Non-pigmented ciliary epithelial cell (primary cell): ENCODE results near the gene MBP.

ENCODE experiments used
- DNase-seq: peaks from one replicate; pipeline ENCODE4 v3.0.0-alpha.2; 2010; ENCODE audit warnings: low read depth

Gene MBP

DNA sequence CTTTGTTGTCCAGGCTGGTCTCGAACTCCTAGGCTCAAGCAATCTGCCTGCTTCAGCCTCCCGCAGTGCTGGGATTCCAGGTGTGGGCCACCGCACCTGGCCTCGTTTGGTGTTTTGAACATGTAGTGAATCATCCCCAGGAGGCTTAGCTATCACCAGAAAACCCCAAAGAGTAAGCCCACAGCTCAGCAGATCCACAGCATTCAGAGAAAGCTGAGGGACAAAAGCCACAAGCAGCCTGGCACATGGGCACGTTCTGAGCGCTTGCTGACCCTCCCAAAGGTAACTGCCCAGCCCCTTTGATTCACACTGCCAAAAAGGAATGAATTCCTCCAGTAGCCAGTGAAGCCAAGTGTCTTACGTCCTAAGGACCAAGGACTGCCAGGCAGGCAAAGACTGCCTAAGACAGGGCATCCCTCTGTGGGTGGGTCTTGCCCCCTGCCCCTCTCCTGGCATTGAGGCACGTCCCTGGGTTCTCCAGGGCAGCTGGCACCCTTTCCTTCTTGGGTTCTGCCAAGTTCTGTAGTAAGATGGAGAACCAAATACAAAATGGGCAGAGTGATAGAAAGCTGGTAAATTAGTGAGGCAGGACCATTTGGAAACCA is 31.7 kb downstream of the MBP start:
- DNase-seq, result no peak

DNA sequence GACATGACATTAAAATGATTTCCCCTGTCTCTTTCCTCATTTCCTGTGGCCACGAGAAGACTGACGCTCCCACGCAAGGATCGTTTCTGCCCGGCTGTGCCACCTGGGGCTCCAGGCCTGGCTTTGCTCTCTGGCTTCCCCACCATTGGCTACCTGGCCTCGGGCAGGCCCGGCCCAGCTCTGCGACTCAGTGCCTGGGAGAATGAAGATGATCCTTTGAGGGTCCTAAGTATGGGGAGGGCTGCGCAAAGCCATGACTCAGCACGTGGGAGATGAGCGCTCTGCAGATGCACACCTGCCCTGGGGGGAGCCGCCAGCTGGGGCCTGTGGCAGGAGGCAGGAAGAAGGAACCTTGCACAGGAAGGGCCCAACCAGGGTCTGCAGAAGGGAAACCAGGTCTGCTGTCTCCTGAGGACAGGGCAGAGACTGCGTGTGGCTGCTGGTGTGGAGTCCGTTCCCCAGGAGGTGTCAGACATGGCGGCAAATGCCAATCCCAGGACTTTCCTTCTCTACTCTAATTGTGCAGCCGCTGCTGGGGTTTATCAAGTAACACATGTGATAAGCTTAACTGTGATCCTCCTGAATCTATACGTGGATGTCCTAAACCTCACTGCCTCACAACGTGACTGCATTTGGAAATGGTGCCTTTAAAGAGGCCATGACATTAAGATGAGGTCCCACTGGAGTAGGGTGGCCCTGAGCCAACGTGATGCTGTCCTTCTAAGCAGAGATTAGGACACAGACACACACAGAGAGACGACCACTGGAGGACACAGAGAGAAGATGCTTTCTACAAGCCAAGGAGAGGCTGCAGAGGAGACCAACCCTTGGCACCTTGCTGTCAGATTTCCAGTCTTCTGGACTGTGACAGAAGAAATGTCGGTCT is 32.9 kb downstream of the MBP start:
- no peak for DNase-seq

DNA sequence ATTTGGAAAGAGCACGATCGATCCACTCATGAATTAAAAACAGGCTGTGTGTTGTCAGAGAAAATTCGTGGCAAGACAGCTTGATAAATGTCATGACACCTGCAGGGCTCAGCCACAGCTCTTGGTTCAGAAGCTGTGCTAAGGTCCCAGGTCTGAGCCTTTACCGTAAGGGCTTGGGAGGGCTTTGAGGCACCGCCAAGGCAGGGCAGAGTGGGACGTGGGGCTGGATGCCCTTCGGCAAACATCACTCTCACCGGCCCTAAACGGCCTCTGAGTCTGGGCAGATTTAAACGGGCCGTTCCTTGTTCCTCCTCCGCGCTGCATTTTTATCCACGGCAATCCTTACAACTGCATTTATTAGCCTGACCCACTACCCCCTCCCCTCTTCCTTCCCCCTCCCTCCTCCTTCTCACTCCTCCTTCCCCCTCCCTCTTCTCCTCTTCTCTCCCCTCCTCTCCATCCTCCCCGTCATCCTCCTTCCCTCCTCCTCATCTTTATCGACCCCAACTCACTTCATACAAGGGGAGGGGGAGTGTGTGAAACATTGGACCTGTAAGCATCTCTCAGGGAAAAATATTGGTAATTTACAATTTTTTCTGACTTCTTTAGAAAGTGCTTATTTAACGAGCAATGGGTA is 33.9 kb downstream of the MBP start:
- no peak for DNase-seq

DNA sequence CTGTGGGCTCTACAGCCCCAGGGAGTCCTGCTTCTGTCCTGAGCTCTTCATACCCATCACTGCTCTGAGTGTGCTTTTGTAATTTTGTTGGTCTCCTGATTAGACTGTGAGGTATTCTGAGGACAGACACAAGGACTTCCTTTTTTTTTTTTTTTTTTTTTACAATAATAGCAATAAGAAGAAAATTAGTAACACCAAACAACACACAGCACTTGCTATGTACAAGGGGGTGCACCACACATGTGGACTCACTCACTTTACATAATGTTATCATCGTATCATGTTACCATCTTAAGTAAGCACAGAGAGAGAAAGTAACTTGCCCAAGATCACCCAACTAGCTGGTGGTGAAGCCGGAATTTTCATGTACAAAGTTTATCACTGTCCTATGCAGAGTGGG is 34.6 kb downstream of the MBP start:
- DNase-seq, result no peak

DNA sequence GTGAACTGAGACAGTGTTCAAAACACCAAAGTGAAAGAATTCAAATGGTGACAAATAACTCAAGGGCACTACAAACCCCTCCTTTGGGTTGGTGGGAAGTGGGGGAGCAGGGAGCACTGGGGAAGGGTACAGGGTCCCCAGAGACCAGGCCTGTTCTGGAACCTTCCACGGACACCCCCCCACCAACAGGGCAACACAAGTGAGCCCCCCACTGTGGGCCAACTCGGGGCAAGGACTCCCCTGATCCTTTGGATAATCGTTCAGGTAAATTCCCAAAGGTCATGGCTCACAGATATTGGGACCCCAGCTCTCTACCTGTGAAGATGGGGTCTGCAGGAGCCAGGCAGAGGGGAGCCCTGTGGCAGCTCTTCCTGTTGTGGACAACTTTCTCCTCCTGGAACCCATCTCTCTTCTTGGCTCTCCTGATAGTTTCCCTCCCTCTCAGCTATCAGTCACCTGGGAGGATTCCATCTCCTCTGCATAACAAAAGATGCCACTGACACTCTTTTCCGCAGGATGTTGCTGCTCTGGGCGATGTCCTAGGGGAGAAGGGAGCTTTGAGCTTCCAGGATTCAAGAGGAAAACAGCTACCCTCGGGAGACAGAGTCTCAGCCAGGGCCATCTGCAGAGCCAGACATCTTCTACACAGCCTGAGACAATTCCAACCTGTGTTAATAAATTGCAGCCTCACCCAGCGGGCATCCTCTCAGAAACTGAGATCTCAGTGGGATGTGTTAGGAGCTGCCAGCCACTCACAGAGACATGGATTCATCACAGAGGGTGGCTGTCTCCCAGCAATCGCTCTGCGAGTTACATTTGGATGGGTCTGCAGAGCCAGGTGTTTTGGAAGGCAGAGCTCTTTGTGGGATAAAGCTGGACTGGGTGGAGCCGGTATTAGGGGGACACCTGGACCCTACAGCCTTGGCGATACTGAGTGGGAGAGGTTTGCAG is 35.4 kb downstream of the MBP start:
- no peak for DNase-seq

DNA sequence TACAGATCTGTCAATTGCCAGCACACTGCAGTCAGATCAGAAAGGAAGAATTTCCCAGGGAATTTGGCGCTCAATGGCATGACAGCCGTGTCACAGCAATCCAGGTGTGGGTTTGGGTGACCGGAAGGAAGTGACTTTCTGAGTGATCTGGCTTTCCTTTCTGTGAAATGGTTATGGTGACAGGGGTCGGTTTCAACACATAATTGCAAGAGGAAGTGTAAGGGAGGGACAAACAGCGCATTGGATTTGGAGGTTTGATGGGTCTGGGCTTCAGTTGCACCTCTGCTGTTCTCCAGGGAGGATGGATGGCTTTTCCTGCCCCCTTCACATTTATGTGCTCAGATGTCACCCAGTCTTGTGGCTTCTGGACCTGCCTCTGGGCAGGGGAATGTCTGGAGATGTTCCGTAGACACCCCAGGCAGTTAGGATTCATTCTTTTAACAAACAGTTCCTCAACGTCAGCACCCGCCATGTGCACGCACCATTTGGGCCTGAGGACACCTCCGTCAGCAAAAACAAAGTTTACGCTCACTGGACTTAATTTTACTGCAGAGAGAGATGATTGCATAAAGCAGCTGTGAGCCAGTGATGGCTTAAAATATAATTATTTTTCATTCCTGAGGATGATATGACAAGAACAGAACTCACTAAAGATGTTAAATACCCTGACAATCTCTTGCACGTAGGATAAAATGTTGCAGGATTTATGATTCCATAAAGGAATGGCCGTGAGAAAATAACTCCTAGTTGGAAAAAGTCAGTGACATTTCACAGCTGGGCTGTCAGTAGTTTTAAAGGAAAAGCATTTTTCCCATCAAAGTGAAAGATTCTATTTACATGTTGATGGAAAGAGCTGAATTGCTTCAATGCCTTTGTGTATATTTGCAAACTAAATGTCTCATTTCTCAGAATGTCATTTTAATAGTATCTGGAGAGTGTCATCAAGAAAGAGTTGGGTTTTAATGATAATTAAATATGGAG is 36.9 kb downstream of the MBP start:
- DNase-seq, result no peak

DNA sequence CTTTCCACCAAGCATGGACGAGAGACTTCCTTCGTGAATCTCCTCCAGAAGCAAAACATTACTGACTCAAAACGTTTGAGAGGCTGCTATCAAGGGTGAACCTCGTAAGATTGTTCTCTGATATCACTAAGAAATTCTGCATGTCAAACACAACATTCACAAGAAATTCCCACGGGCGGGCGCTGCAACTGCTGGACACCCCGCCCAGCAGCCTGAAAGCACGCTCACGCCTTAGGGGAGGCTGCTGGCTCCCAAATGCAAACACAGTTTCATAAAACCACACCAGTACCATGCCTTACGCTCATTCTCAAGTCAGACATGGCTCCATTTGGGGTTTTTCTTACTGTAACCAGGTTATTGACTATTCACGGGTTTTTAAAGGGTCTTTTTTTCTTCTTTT is 39.0 kb downstream of the MBP start:
- DNase-seq, result no peak

DNA sequence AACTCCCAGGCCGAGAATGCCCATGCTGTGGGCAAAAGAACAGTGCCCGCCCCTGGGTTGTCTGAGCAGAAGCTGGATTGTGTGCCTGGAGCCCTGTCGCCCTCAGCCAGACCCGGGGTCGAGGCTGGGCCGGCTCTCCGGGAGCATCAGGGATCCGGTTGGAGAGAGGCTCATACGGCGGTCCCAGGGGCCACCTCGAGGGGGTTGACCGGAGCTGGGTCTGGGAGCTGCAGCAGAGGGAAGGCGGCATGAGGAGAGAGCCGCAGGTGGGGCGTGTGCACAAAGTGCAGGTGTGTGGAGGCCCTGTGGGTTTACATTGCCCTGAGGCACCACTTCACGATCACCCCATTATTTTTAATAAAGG is 39.5 kb downstream of the MBP start:
- DNase-seq, result no peak

DNA sequence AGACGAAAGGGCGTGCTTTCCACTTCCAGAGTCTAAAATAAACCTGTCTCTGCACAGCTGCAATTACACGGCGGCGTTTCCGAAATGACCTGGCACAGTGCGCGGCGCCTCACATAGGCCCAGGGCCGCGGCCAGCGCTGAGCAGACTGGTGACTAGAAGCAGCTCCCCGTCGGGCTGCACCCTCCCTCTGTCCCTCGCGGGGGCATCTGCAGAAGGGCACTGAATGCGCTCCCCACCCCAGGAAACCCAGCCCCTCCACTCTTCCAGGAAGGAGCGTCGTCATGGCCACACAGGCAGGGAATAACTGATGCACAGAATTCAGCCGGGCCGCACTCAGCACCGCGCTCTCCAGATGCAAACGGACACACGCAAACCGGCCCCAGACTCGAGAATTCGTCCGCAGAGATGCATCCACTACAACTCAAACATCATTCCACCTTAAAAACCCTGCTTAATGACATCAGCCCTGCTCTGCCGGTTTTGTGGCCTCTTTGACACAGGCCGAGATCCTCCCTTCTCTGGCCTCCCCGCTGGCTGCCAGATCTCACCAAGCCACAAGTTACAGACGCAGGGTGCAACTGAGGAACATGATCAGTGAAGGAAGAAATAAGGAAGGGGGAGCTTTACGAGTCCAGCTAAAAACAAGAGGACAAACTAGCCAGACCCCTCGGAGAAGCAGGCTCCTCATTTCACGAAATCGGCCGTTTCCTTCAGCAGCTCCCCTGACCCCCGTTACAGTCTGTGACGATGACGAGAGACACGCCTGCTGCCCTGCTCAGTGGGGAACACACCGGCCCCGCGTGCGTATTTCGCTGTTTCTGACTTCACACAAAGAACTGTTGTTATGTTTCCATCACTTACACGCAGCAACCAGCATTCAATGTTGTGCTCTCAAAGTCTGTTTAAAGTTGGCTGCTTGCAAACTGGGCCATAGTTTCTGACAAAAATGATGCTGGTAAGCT is 40.2 kb downstream of the MBP start:
- no peak for DNase-seq

DNA sequence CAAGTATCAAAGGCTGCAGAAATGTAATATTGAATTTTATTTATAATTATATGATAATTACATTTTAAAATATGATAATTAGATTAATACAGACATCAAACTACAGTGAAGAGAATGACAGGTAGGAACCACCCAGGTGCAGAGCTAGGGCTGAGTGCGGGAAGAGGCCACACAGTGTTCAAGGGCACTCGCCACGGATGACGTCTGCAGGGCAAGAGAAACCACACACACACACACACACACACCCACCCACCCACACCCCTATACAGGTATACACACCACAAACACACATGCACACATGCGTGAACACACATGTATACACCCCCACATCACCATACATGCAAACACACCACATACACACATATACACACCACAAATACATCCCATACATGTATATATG is 41.2 kb downstream of the MBP start:
- no peak for DNase-seq

DNA sequence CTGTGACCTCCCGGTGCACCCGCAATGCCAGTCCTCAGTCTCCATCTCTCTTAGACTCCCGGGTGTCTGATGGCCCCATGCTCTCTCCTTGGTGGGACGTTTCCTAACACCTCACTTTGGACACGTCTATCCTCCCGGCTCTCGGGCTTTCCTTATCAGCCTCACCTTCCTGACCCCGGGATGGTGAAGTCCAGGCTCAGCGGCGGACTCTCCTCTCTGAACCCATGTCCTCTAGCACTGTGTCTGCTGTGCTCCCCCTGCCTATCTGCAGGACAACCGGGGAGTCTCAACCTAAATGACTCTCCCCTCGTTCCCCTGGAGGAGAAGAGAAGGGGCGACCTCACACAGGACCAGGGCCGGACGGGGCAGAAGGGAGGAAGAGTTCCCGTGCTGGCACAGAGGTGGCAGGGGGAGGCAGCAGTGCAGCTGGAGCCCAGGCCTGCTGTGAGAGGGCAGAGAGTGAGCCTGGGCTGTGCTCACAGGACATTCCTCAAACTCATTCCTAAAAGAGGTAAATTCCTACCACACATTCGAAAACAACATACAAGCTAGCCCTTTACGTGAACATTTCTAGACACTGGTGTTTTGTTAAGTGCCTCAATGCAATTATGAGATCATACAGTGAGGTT is 41.9 kb downstream of the MBP start:
- no peak for DNase-seq

DNA sequence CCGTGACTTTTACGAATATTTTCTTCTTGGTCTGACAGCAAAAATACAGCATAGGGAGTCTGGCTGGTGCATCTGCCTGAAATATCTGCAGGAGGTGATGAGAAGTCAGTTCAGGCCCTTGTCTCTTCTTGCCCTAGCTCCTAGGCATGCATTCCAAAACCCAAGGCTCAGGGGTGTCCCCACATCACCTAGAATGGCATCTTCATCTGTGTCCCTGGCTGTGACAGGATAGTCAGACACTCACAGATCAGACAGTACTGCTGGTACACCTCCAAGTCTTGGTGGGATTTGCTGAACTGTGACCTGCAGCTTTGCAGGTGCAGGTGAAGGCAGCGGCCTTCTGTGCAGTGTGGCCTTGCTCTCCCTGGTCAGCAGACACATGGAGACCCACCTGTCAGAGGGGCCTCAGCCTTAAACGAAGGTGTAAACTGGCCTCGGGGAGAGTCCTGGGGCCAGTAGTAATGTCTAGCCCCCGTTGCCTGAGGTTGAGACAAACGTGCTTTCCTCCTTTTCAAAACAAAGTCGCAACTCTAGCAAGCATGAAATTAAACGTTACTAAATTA is 42.8 kb downstream of the MBP start:
- DNase-seq, result no peak

DNA sequence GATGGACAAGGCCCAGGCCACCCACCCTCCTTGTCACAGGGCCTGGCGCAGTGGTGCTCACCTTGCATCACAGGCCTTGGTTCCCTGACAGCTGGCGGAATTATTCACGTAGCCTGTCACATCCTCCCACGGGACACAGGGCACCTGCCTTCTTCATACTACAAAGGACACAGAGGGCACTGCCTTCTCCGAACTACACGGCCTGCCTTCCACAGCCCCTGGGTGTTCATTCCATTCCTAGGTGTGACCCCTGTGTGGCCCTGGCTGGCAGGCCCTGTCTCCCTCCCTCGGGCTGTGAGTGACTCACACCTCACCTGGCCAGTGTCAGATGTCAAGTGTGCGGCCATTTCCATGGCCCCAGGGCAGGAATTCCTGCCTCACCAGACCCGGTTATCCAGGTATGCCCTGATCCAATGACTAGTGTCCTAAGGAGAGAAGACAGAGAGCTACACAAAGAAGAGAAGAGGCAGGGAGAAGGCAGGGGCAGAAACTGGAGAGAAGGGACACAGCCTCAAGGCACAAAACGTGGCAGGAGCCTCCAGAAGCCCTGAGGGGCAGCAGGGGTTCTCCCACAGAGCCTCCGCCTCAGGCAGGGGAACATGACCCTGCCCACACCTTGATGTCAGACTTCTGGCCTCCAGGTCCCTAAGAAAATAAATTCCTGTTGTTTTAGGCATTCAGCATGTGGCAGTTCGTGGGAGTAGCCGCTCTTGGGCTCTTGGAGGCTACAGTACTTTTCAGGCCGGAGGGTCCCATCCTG is 43.4 kb downstream of the MBP start:
- DNase-seq, result no peak

DNA sequence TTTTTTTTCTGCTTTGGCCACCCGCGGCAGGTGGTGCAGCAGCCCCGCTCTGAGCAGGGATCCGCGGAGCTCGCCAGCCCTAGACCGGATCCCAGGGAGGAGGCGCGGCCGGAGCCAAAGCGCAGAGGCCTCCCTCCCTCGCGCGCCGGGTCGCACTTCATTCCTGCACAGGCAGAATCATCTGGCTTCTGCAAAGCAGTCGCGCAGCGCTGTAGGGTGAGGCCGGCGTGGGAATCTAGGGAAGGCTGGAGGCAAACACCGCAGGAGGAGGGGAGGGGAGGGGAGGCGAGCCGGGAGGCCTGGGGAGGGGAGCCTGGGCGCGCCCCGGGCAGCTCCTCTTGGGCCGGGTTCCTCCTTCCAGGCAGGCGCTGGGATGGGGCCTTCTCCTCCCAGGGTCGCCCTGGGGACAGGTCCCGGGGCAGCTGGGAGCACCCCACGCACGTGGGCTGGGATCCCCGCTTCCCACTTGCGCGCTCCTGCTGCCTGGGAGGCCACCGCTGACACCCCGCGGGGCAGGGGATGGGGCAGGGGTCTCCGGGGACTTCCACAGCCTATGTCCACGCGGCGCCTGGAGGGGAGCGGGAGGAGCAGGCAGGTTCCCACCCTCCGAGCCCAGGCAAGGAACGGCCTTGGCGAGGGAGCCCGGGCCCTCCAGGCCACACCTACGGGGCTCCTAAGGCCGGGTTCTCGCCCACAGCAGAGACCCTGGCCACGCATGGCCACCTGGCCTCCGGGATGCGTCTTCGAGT is 45.0 kb downstream of the MBP start:
- DNase-seq, result no peak

DNA sequence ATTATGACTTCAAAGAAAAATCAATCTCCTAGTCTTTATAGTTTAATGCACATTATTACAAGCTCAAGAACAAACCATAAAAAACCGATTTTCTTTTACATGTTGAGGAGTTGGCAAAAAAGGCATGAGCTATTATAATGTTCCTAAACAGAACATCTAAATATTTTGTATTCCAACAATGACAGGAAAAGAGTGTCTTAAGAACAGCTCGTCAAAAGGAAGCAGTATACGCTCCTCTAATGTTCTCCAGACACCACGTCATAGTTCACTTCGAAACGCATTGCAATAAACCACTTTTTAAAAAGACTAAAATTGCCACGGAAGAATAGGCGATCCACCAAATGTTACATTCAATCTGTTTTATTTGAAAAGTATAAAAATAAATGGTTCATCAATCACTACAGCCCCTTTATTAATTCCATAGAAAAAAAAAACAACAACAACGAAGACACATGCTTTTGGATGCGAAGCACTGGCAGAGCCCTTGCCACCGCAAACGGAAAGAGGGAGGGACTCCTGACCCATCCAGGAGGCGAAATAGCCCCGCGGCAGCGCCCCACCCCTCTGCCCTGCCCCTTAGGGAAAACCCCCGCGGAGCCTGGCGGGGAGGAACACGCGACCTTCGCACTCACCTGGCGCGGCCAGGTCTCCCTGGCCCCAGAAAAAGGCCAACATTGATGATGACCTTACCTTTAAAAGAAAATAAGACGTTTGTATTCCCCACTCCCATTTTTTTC is 45.8 kb downstream of the MBP start:
- no peak for DNase-seq

DNA sequence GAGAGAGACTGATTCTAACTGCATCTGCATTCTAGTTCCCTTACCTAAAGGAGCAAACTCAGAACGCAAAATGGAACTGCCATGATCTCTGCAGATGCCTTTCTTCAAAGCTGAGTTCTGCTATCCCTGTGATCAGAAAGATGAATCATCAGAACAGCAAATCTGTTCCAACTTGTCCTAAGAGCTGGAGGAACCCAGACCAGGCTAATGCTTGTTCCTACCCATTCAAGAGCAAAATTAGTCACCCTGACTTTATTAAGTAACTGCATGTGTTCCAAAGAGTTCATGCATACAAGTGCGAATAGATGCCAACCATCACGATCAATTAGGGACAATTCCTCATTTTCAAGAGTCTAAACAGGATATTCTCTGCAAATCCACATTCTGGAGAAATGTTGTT is 46.5 kb downstream of the MBP start:
- no peak for DNase-seq

DNA sequence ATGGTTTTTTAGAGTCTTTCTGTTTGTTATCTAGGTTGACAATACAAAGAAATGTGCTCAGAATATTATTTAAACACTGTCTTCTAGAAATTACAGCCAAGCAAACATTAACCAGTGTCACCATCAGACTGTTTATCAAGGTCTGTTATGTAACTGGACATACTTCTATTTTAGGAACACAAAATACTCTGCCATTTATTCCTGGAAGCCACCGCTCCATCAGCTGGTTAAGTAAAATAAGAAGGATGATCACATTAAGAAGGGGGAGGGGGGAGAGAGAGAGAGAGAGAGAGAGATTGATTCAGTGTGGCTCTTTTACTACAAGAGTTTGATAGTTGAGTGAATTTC is 47.9 kb downstream of the MBP start:
- no peak for DNase-seq
